PC-9 (cell line): ENCODE data around the gene HNF1A. TPM values are rescaled to one million over a fixed set of nuclear protein-coding genes. Genes with fewer than 3 reads are reported as not detected.
A peak's percentile ranks its signal among the peaks of the same experiment; 100 is the strongest.
"Not testable (repeated sequence)": the region's sequence is repeated elsewhere in the genome, so short reads cannot be mapped to it uniquely, and the experiment has no call there.

Source experiments
- BruUV-seq: library from RNA; stranded (reverse); fragments of 400-500 nt; replicated peaks from 2 replicates; lab custom pipeline; 2021; lab: Mats Ljungman, UMichigan
- CTCF ChIA-PET: fragments of 300-600 bp; sonication (Branson Sonifier 250); formaldehyde crosslinking; loops from one replicate; lab custom pipeline; 2022; ENCODE audit warnings: antibody characterized with exemption; lab: Charles Lee
- POLR2A ChIA-PET: fragments of 300-600 bp; sonication (Branson Sonifier 250); formaldehyde crosslinking; loops from one replicate; lab custom pipeline; 2022; ENCODE audit warnings: antibody characterized with exemption; ENCODE audit not compliant: unreplicated experiment; lab: Charles Lee
- DNase-seq, 2 experiments: peaks; one replicate each; pipeline versions ENCODE4 v3.0.0 to v3.0.0-alpha.2; 2015 to 2022; ENCODE audit warnings: mixed read lengths in 1 of 2
- H2AFZ ChIP-seq: fragments of 200-600 bp; sonication (generic); 2 replicates; pipeline ENCODE4 v1.8.1; 2017; ENCODE audit warnings: antibody characterized with exemption
- H3F3A ChIP-seq: fragments of 200-600 bp; sonication (generic); 2 replicates; pipeline ENCODE4 v1.8.1; 2017; ENCODE audit warnings: antibody characterized with exemption, mild to moderate bottlenecking, low read depth; ENCODE audit not compliant: insufficient read depth
- H3K27ac ChIP-seq: fragments of 200-600 bp; sonication (generic); 2 replicates; pipeline ENCODE4 v1.6.1; 2016; ENCODE audit warnings: mixed run types
- H3K27me3 ChIP-seq: fragments of 200-600 bp; sonication (generic); 2 replicates; pipeline ENCODE4 v1.6.1; 2016; ENCODE audit warnings: low read depth, mixed run types; ENCODE audit not compliant: insufficient read depth
- H3K36me3 ChIP-seq: fragments of 200-600 bp; sonication (generic); 2 replicates; pipeline ENCODE4 v1.6.1; 2016; ENCODE audit warnings: low read depth, mixed run types
- H3K4me1 ChIP-seq: fragments of 200-600 bp; sonication (generic); replicated peaks from 2 replicates; pipeline ENCODE4 v1.6.1; 2016; ENCODE audit warnings: mixed run types; ENCODE audit not compliant: insufficient read depth
- H3K4me2 ChIP-seq: fragments of 200-600 bp; sonication (generic); 2 replicates; pipeline ENCODE4 v1.6.1; 2017; ENCODE audit warnings: mixed run types
- H3K4me3 ChIP-seq: fragments of 200-600 bp; sonication (generic); 2 replicates; pipeline ENCODE4 v1.6.1; 2016; ENCODE audit warnings: mixed run types
- H3K79me2 ChIP-seq: fragments of 200-600 bp; sonication (generic); 2 replicates; pipeline ENCODE4 v1.6.1; 2017; ENCODE audit warnings: low read depth, mixed run types
- H3K9me2 ChIP-seq: fragments of 200-600 bp; sonication (generic); 2 replicates; pipeline ENCODE4 v1.8.1; 2017; ENCODE audit warnings: mild to moderate bottlenecking; ENCODE audit not compliant: insufficient read depth
- H3K9me3 ChIP-seq: fragments of 200-600 bp; sonication (generic); 2 replicates; pipeline ENCODE4 v1.8.1; 2016; ENCODE audit warnings: low read depth; ENCODE audit not compliant: insufficient read depth
- H4K20me1 ChIP-seq: fragments of 200-600 bp; sonication (generic); 2 replicates; pipeline ENCODE4 v1.8.1; 2017; ENCODE audit not compliant: insufficient read depth
- EZH2 ChIP-seq: fragments of 200-600 bp; sonication (generic); IDR thresholded peaks from 2 replicates; pipeline ENCODE4 v1.8.0; 2017; ENCODE audit warnings: antibody characterized with exemption, low read depth
- intact Hi-C: fragments of 100-400 bp; cut with micrococcal nuclease; formaldehyde crosslinking; loops from one replicate; pipeline ENCODE4 v1.10.0; 2022; ENCODE audit not compliant: unreplicated experiment
- total RNA-seq: library from RNA; stranded (reverse); gene quantifications from 2 replicates; pipeline ENCODE4 v1.2.3, GENCODE V29; 2021
- TF ChIP-seq, protein P1 (sequence below): fragments of 200-600 bp; sonication (generic); conservative IDR thresholded peaks from 2 replicates; pipeline ENCODE4 v1.6.1; 2017; ENCODE audit warnings: mixed run types, antibody characterized with exemption, mild to moderate bottlenecking, moderate library complexity

The HNF1A gene
- total RNA-seq, 1 experiment from 2014 or later, result not detected

DNA sequence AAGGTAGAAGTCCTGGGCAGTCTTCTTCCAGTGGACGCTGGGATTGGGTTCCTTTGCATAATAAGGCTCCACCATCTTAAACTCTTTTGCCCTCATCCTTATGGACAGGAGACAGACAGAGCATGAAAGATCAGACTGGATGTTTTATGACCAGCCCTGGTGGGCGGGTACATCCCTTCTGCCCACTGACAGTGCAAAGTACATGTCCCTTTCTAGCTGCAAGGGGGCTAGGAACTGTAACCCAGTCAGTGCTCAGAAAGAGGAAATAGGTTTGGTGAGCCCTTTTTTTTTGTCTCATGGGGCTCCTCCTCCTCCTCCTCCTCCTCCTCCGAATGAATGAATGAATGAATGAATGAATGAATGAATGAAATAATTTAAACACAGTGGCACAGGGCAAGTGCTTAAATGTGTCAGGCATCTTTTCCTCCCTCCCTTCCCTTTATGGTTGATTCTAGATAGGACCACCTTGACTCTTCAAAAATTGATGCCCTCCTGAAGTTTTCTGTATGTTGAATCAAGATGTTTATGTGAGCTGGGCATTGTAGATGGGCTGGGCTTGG lies 36.4 kb upstream of the HNF1A start:
- no peaks in the 10 kb centered on the region for H3K79me2 ChIP-seq
- no peak overlapping the region for H2AFZ ChIP-seq
- no peaks in the 10 kb centered on the region for H3K36me3 ChIP-seq
- no peaks in the 10 kb centered on the region for H3K9me3 ChIP-seq
- no peak overlapping the region for H3K4me2 ChIP-seq
- H4K20me1 ChIP-seq, result no peaks in the 10 kb centered on the region
- no peaks in the 10 kb centered on the region for H3K4me1 ChIP-seq
- no peak for DNase-seq
- TF ChIP-seq, protein P1, sequence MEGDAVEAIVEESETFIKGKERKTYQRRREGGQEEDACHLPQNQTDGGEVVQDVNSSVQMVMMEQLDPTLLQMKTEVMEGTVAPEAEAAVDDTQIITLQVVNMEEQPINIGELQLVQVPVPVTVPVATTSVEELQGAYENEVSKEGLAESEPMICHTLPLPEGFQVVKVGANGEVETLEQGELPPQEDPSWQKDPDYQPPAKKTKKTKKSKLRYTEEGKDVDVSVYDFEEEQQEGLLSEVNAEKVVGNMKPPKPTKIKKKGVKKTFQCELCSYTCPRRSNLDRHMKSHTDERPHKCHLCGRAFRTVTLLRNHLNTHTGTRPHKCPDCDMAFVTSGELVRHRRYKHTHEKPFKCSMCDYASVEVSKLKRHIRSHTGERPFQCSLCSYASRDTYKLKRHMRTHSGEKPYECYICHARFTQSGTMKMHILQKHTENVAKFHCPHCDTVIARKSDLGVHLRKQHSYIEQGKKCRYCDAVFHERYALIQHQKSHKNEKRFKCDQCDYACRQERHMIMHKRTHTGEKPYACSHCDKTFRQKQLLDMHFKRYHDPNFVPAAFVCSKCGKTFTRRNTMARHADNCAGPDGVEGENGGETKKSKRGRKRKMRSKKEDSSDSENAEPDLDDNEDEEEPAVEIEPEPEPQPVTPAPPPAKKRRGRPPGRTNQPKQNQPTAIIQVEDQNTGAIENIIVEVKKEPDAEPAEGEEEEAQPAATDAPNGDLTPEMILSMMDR, result no peak
- no peak for TF ChIP-seq EZH2
- H3F3A ChIP-seq, result no peaks in the 10 kb centered on the region
- BruUV-seq, result no TSS peak
- no peak overlapping the region for H3K4me3 ChIP-seq
- no peak overlapping the region for H3K27ac ChIP-seq
- intact Hi-C loops, result loop anchor here (5.0 kb wide), 1 partner anchor 35 kb away; no protein-coding TSS in a partner anchor
- CTCF ChIA-PET, result no interaction called here
- H3K27me3 ChIP-seq, result no peaks in the 10 kb centered on the region
- POLR2A ChIA-PET, result no interaction called here
- no peaks in the 10 kb centered on the region for H3K9me2 ChIP-seq

- H3K9me3 ChIP-seq, result no peaks in the 10 kb centered on the region
- no peaks in the 10 kb centered on the region for H3K4me1 ChIP-seq
- no peak overlapping the region for H2AFZ ChIP-seq
- no peaks in the 10 kb centered on the region for H3K27me3 ChIP-seq
- no peak overlapping the region for H3K4me3 ChIP-seq
- H3K4me2 ChIP-seq, result no peak overlapping the region
- no peaks in the 10 kb centered on the region for H3K79me2 ChIP-seq
- no TSS peak for BruUV-seq
- TF ChIP-seq EZH2, result no peak
- TF ChIP-seq, protein P1, result no peak
- no peaks in the 10 kb centered on the region for H4K20me1 ChIP-seq
- ChIA-PET POLR2A (interaction anchor here (0.6 to 0.7 kb wide), 3 partner anchors 266 to 1405 kb away, joined by 4 to 7 read pairs (median 4); no protein-coding TSS in a partner anchor), CTCF (interaction anchor here (0.7 to 0.9 kb wide), 4 partner anchors 17 to 324 kb away, joined by 4 to 12 read pairs (median 8); no protein-coding TSS in a partner anchor)
- H3F3A ChIP-seq, result no peaks in the 10 kb centered on the region
- H3K36me3 ChIP-seq, result no peaks in the 10 kb centered on the region
- intact Hi-C loops, result loop anchor here (5.0 kb wide), 1 partner anchor 36 kb away; no protein-coding TSS in a partner anchor
- no peaks in the 10 kb centered on the region for H3K9me2 ChIP-seq
- no peak overlapping the region for H3K27ac ChIP-seq
- DNase-seq, result no peak
Observed at GRCh38 chr12:120943482-120943881, 34.9 kb upstream of the HNF1A start.

DNA sequence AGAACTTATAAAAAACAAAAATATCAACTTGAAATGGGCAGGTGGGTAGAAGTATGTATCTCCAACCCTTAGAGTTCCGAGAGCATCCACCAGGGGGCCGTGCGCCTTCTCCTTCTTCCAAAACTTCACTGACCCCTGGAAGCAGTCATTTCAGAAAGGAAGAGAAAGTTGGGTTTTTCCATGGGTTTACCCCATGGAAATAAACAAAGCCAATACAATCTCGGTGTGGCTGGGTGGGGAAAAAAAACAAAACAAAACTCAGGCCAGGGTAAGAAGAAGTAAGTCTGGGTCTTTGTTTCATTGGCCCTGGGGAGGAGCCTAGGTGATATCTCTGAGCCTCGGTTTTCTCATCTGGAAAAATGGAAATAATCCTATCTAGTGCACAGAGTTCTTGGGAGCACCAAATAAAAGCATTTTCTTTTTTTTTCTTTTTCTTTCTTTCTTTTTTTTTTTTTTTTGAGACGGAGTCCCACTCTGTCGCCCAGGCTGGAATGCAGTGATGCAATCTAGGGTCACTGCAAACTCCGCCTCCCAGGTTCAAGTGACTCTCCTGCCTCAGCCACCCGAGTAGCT lies 33.6 kb upstream of the HNF1A start:
- Histone ChIP-seq H3K79me2 (no peaks in the 10 kb centered on the region), H3K4me2 (no peak overlapping the region), H3K27me3 (no peaks in the 10 kb centered on the region), H3K36me3 (no peaks in the 10 kb centered on the region), H3K9me2 (no peaks in the 10 kb centered on the region), H2AFZ (no peak overlapping the region), H4K20me1 (no peaks in the 10 kb centered on the region), H3K27ac (no peak overlapping the region), H3K4me3 (no peak overlapping the region), H3K4me1 (no peaks in the 10 kb centered on the region), H3F3A (no peaks in the 10 kb centered on the region), H3K9me3 (no peaks in the 10 kb centered on the region)
- ChIA-PET POLR2A (no interaction called here), CTCF (interaction anchor here (0.7 kb wide), 1 partner anchor 103 kb away, joined by 5 read pairs; no protein-coding TSS in a partner anchor)
- intact Hi-C loops, result loop anchor here (5.0 kb wide), 1 partner anchor 37 kb away; no protein-coding TSS in a partner anchor
- BruUV-seq, result no TSS peak
- TF ChIP-seq, protein P1, result peak; percentile 87
- TF ChIP-seq EZH2, result no peak
- DNase-seq, result peak in 1 of 2 experiments; percentile 49

DNA sequence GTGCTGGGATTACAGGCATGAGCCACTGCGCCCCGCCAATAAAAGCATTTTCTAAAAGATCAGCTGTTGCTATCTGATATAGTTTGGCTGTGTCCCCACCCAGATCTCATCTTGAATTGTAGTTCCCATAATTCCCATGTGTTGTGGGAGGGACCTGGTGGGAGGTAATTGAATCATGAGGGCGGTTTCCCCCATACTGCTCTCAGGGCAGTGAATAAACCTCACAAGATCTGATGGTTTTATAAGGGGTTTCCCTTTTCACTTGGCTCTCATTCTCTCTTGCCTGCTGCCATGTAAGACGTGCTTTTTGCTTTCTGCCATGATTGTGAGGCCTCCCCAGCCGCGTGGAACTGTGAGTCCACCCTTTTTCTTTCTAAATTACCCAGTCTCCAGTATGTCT lies 32.8 kb upstream of the HNF1A start:
- intact Hi-C loops, H3K27me3 ChIP-seq, H3K4me2 ChIP-seq, H3F3A ChIP-seq, H3K4me1 ChIP-seq, H4K20me1 ChIP-seq, DNase-seq, H2AFZ ChIP-seq, H3K79me2 ChIP-seq, H3K9me2 ChIP-seq, H3K4me3 ChIP-seq, POLR2A ChIA-PET, BruUV-seq, H3K27ac ChIP-seq, H3K9me3 ChIP-seq, H3K36me3 ChIP-seq: not testable (repeated sequence)
- CTCF ChIA-PET, result interaction anchor here (0.7 kb wide), 1 partner anchor 103 kb away, joined by 5 read pairs; no protein-coding TSS in a partner anchor

DNA sequence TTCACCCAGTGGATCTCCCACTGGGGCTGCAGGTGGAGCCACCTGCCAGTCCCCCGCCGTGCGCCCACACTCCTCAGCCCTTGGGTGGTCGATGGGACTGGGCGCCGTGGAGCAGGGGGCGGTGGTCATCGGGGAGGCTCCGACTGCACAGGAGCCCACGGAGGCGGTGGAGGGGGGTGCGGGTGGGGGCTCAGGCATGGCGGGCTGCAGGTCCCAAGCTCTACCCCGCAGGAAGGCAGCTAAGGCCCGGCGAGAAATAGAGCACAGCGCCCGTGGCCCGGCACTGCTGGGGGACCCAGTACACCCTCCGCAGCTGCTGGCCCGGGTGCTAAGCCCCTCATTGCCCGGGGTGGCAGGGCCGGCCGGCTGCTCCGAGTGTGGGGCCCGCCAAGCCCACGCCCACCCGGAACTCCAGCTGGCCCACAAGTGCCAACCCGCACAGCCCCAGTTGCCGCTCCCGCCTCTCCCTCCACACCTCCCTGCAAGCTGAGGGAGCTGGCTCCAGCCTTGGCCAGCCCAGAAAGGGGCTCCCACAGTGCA lies 28.0 kb upstream of the HNF1A start:
- H3K4me3 ChIP-seq, H4K20me1 ChIP-seq, intact Hi-C loops, H3F3A ChIP-seq, DNase-seq, H3K27me3 ChIP-seq, H3K79me2 ChIP-seq, POLR2A ChIA-PET, H3K4me2 ChIP-seq, CTCF ChIA-PET, H3K9me2 ChIP-seq, H3K4me1 ChIP-seq, BruUV-seq, H2AFZ ChIP-seq, H3K27ac ChIP-seq, H3K36me3 ChIP-seq, H3K9me3 ChIP-seq: not testable (repeated sequence)
